GM21737 (cell line): ENCODE results near the gene EXOSC5.

Experiments
- ATAC-seq: cut with Tn5 transposase; IDR thresholded peaks from one replicate; pipeline ENCODE4 v1.9.1; 2021; ENCODE audit warnings: mild to moderate bottlenecking, moderate library complexity; ENCODE audit not compliant: unreplicated experiment

The EXOSC5 gene

GRCh38 chr19:41426952-41427646 lies 29.9 kb upstream of the EXOSC5 start, which contains the start of gene B3GNT8:
TSS of gene B3GNT8 (minus strand) at chr19:41427374. CDS start at chr19:41426778, 596 bp downstream.
- ATAC-seq = no peak

DNA sequence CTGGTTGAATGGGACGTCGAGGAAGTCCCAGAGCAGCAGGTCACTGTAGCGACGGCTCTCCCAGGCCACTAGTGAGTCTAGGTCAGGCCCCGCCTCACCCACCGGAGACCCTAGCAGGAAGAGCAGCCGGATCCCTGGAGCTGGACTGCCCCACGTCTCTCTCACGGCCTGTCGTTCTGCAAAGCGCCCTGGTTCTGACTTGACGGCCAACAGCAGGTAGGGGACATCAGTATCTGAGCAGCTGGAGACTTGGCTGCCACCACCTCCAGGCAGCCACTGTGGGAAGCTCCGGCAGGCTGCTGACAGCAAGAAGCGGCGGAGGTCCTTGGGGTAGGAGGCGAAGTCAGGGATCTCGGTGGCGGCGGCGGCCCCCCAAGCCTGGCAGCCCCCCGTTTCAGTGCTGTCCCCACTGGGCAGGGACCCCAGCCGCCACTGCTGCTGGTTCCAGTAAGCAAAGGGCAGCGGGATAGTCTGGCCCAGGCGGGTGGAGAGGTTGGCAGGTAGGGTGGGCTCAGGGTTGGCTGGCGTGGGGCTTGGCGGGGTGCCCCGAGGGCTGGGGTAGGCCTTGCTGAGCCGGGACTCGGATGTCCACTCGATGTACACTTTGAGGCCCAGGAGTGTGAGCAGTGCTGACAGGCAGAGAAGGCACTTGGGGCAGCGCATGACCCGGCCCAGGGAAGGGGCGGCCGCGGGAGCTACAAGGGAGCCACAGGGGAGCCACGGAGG lies 29.1 kb upstream of the EXOSC5 start:
- no peak for ATAC-seq

DNA sequence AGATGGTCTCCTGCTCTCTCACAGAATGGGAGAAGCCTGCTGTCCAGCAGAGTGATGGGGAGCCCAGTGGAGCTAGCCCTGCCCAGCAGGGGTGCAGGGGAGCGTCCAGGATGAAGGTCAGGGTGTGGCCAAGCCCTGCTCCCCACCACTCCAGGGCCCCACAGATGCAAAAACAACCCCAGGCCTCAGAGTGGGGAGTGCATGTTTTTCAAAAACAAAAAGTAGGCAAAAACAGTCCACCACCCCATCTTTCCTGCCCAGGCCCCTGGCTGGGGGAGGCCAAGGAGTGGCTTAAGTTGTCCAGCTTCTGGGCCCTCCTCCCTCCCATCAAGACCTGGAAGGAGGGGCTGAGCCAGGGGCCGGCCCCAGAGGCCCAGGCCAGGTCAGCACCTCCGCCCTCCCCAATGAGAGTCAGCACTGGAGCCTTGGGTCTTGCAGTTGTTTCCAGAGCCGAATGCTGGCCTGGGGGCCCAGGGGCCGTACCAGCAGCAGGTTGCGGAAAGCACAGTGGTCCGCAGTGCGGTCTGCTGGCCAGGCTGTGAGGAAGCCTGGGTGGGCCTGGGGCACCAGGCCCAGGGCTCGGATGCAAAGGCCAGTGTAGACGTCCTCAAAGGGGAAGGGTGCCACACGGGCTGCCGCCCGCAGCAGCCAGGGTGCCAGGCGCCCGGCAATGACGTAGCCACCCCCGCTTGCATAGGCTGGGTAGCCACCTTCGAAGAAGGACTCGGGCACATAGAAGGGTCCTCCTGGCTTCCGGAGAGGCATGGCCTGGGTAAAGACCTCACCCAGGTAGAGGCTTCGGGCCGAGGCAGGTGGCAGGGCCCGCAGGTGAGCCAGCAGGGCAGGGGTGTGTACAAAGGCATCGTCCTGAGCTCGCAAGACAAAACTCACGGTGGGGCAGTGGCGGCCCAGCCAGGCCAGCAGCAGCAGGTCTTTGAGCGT lies 28.3 kb upstream of the EXOSC5 start:
- ATAC-seq = no peak

DNA sequence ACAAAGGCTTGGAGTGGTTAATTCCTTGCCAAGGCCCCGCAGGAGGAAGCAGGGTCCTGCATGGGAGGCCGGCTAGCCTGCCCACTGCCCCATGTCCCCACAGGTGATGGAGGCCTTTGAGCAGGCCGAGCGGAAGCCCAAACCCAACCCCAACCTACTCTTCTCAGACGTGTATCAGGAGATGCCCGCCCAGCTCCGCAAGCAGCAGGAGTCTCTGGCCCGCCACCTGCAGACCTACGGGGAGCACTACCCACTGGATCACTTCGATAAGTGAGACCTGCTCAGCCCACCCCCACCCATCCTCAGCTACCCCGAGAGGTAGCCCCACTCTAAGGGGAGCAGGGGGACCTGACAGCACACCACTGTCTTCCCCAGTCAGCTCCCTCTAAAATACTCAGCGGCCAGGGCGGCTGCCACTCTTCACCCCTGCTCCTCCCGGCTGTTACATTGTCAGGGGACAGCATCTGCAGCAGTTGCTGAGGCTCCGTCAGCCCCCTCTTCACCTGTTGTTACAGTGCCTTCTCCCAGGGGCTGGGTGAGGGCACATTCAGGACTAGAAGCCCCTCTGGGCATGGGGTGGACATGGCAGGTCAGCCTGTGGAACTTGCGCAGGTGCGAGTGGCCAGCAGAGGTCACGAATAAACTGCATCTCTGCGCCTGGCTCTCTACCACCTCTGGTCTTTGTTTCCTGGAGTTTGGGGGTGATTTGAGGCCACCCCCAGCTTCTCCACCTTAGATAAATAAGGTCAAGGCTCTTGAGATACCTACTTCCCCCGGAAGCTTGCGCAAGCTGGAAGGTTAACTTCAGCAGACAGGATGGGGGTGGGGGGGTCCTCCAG lies 27.4 kb upstream of the EXOSC5 start:
- ATAC-seq = no peak

DNA sequence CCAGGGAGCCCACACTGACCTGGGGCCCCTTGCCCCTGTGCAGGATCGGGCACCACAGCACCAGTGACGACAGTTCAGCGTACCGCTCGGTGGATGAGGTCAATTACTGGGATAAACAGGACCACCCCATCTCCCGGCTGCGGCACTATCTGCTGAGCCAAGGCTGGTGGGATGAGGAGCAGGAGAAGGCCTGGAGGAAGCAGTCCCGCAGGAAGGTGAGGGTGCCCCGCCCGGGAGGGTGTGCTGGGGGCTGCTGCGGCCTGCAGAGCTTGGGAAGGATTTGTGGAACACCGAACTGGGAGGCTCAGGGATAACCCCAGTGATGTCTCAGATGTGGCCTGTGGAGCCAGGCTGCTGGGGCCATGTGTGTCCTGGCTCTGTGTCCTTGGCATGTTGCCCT lies 25.8 kb upstream of the EXOSC5 start:
- ATAC-seq = no peak

- no peak for ATAC-seq
These were observed 25.3 kb upstream of the EXOSC5 start for GRCh38 chr19:41422456-41422855.

DNA sequence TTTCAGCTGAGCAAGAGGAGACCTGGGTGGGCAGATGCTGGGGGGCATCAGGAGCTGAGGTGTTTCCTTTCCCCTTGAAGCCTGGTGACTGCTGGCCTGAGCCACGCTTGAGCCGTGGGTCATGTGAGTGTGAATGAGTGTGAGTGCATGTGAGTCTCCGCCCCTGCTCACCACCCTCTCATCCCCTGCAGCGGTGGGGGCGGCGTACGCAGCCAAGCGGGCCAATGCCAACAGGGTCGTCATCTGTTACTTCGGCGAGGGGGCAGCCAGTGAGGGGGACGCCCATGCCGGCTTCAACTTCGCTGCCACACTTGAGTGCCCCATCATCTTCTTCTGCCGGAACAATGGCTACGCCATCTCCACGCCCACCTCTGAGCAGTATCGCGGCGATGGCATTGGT lies 24.8 kb upstream of the EXOSC5 start:
- no peak for ATAC-seq

- ATAC-seq = no peak
These were observed 24.2 kb upstream of the EXOSC5 start for GRCh38 chr19:41421314-41421713.

- no peak for ATAC-seq
These were observed 23.1 kb upstream of the EXOSC5 start for GRCh38 chr19:41420101-41420880.

DNA sequence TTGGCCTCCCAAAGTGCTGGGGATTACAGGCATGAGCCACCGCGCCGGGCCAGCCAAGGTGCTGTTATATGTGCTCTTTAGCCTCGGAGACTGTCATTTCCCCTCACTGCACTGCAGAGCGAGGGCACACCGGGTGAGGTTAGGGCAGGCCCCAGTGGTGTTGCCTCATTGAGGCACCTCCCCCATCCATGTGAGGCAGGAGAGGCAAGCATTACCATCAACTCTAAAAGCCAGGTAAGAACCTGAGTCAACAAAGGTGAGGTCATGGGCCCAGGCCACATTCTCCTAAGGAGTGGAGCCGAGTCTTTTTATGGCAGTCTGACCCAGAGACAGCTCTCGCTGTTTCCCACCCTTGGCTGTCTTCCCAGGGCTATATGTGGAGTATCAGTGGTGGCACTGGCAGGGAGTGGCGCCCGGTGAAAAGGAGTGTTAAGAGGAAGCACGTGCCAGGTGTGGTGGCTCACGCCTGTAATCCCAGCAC lies 19.1 kb upstream of the EXOSC5 start:
- no peak for ATAC-seq

DNA sequence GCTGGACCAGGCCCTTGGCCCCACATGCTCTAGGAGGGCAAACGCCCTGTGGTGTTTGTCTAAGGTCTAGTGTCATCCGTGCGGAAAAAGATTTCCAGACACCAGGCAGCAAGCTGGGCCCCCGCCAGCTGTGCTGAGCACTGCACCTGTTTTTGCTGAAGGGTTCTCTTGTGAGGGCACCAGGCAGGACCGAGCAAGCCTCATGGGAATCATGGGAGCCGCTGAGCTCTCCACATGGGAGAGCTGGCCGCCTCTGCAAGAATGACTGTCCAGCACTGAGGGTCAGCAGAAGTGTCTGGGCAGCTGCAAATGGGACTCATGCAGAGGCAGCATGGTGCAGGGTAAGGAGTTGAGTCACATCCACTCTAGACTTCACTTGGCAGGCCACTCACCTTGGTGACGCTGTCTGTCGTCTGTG lies 18.0 kb upstream of the EXOSC5 start:
- ATAC-seq = no peak

- no peak for ATAC-seq
These were observed 17.3 kb upstream of the EXOSC5 start for GRCh38 chr19:41414461-41414860.

GRCh38 chr19:41413947-41414346 lies 16.8 kb upstream of the EXOSC5 start:
- no peak for ATAC-seq

DNA sequence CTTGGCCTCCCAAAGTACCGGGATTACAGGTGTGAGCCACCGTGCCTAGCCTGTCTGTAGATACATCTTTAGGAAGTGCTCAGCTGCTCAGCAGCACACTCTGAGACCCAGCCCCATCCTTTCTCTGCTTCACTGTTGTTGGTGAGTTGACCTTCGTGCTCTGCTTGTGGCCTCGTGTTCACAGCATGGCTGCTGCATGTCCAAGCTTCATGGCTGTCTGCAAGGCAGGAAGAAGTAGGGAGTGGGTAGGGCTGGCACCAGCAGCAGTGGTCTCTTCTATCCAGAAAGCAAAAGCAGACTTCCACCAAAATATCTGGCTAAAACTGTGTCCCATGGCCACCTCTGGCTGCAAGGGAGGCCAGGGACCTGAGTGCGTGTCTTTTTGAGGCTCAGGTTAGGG lies 15.8 kb upstream of the EXOSC5 start:
- no peak for ATAC-seq

- no peak for ATAC-seq
These were observed 14.8 kb upstream of the EXOSC5 start for GRCh38 chr19:41411968-41412265.

GRCh38 chr19:41411100-41411967 lies 14.2 kb upstream of the EXOSC5 start:
- ATAC-seq = no peak

GRCh38 chr19:41410336-41411054 lies 13.3 kb upstream of the EXOSC5 start:
- ATAC-seq = no peak

GRCh38 chr19:41409288-41409687 lies 12.1 kb upstream of the EXOSC5 start:
- ATAC-seq = no peak
